NOMO-1 treated with dmso at 0.1 percent for 144 hours (cell line): Measurements from ENCODE around the gene HDHD2.

Experiments used
- DNase-seq: peaks from one replicate; lab custom pipeline; 2025; ENCODE audit not compliant: unreplicated experiment; lab: John Stamatoyannopoulos, UW

HDHD2 gene

GRCh38 chr18:47075098-47075883 lies 75.0 kb downstream of the HDHD2 start:
- no peak for DNase-seq

GRCh38 chr18:47067648-47068047 lies 82.7 kb downstream of the HDHD2 start:
- DNase-seq = no peak

- DNase-seq = no peak
These were observed 87.2 kb downstream of the HDHD2 start for GRCh38 chr18:47063096-47063495.

GRCh38 chr18:47062471-47062870 lies 87.8 kb downstream of the HDHD2 start:
- DNase-seq = no peak
